GM18907 (cell line): ENCODE measurements around the gene ZNF385C.

ENCODE experiments used
- ATAC-seq: cut with Tn5 transposase; IDR thresholded peaks from one replicate; pipeline ENCODE4 v1.9.1; 2021; ENCODE audit warnings: mild to moderate bottlenecking, moderate library complexity; ENCODE audit not compliant: unreplicated experiment

Gene ZNF385C

DNA sequence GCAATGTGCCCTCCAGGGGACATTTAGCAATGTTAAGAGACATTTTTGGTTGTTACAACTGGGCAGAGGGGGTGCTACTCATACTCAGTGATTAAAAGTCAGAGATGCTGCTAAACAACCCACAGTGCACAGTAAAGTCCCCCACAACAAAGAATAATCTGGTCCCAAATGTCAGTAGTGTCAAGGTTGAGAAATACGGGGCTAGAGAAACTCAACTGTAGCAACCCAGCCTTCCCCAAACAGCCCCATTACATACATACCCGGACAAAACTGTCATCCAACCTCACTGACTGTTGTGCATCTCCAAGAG lies 101.5 kb downstream of the ZNF385C start:
- no peak for ATAC-seq

DNA sequence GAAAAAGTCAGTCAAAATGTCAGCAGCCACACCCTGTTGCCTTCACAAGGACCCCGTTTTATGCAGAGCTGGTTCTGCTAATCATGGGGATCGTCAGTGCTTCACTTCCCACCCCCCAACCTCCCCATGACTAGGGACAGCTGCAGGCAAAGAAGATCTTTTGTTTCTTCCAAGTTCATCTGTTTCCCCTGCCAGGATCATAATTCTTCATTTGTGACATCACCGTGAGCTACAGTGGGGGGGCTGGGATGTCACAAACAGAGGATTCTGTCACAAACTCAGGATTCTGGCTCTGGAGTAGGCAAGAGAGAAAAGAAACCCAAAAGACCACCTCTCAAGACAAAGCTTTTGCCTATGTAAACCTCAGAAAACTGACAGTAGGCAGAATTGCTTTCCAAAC lies 105.7 kb downstream of the ZNF385C start:
- ATAC-seq, result no peak

DNA sequence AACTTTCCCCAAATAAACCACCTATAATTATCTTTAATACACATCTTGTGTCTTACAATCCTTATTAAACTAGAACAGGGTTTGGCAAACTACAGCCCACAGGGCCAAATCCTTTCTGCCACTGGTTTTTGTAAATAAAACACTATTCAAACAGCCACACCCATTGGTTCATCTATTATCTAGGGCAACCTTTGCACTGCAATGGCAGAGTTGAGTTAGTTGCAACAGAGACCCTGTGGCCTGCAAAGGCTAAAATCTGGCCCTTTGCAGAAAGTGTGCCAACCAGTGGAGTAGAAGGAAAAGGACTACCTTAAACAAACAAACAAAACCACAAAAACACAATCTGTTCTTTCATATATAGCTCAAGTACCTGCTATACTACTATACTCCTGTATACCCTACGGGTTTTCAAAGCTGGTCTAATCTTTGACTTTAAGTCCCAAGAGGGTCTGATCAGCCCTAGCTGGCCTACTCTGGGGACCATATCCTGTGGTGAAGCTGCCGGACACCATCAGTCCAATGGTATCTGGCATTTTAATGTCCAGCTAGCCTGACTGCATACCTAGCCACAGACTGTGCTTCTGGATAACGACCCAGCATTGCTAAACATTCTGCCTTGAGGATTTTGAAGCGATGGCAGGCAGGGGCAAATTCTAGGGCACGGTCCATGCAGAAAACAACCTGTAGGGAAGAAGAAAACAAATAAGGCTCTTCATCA lies 108.4 kb downstream of the ZNF385C start:
- ATAC-seq, result no peak

DNA sequence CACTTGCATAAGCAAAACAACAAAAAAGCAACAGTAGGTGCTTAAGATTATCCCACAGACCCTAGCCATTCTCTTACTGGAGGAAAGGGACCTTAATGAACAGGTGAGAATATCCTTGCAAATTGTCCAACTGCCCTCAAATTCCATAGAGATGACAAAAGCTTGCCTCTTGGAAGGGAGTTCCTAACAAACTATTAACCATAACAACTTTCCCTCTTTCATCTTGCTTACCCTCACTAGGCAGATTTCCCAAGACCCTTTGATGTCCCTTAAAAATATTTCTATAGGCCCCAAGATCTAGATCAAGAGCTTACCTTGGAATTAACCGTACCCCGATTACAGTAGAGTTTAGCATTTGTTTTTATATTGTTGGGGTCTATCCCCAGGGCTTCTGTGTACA lies 109.9 kb downstream of the ZNF385C start:
- no peak for ATAC-seq

DNA sequence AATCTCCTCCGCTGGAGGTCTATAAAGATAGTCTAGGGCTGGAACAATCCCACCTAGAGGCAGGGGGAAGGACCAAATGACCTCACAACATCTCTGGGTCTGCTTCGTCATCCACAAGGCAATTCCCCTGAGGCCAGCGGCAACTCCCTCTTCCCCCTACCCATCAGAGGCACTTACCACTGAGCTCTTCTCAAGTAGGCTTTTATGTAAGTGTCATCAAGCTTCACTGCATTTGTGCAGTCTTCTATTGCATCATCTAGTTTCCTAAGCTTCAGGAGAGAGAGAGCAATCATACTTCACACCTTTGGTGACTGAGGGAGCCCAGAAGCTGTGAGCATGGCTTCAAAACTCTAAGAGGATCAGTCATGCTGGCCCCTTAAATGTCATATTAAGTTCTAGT lies 110.6 kb downstream of the ZNF385C start:
- ATAC-seq, result no peak

DNA sequence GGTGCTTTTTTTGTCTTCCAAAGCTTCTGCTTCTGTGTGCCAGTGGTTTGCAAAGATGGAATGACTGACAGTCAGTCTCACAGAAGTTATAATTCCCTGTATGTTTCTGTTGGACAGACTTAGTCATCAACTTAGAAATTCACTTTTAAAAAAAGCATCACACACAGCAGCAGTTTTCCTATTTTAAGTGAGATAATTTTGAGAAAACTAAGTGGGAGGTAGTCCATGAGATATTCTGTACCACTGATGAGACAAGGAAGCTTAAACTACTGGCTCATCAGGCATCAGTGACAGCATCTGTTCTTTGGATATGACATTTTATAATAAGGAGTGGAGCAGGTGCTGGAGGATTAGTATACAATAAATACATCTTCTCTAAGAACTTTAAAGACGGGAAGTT lies 111.6 kb downstream of the ZNF385C start:
- ATAC-seq, result no peak

DNA sequence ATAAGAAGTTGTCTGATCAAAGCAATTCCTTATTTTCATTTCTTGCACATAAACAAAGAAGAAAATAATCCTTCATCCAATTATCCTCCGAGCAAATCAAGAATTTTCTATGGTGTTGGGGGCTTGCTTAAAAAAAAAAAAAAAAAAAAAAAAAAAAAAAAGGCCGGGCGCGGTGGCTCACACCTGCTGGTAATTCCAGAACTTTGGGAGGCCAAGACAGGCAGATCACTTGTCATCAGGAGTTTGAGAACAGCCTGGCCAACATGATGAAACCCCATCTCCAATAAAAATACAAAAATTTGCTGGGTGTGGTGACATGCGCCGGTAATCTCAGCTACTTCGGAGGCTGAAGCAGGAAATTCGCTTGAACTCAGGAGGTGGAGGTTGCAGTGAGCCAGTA lies 112.4 kb downstream of the ZNF385C start:
- no peak for ATAC-seq

DNA sequence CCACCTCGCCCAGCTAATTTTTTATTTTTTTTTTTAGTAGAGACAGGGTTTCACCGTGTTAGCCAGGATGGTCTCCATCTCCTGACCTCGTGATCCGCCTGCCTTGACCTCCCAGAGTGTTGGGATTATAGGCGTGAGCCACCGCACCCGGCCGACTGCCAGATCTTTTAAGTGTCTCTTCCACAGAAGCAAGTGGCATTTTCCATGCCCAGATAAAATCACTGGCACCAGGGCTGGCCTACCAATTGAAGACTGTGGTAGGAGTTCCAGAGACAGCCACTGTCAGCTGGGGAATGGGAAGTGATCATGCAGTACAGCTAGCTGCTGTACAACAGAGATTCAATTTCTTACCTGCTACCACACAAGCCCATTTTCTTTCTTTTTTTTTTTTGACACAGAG lies 113.8 kb downstream of the ZNF385C start:
- no peak for ATAC-seq

DNA sequence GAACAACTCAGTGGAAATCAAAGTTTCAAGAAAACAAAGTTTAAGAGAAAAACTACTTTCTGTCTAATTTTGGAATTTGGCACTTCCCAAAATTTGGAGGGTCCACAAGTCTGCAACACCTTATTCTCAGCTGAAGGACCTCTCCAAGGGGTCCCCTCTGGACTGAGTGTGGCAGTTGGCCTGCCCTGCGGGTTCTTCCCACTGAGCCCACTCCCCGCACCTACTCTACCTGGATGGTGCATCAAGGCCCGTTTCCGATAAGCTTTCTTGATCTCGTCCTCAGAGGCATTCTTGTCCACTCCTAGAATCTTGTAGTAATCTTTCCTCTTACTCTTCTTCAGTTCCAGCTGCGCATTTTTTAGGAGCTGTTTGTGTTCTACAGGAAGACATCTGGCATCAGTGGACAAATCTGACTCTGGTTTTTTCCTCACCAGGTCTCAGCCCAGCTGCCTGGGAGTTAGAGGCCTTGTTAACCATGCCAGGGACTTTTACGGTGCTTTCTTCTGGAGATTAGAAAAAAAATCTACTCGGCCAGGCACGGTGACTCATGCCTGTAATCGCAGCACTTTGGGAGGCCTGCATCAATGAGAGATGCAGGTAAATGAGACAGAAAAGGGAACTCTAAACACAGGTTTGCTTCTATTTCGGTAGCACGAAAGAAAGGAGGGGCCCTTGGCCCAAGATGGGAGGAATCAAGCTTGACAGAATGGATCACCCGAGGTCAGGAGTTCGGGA lies 116.1 kb downstream of the ZNF385C start:
- ATAC-seq, result no peak

DNA sequence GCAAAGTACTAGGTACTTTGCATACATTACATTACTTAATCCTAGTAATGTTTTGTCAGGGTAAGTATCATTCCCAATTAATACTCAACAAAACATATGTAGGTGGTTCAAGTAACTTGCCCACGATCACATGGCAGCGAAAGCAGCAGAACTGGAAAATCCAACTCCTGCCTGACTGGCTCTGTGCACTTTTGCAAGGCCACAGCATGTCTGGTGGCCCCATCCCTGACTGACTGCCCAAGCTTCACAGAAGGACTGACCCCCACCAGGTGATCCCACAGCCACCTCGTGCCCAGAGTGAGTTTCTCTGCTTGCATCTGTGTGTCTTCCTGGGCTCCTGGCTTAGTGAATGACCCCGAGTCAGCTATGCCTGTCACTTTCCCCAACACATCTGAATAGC lies 120.3 kb downstream of the ZNF385C start:
- ATAC-seq, result no peak

DNA sequence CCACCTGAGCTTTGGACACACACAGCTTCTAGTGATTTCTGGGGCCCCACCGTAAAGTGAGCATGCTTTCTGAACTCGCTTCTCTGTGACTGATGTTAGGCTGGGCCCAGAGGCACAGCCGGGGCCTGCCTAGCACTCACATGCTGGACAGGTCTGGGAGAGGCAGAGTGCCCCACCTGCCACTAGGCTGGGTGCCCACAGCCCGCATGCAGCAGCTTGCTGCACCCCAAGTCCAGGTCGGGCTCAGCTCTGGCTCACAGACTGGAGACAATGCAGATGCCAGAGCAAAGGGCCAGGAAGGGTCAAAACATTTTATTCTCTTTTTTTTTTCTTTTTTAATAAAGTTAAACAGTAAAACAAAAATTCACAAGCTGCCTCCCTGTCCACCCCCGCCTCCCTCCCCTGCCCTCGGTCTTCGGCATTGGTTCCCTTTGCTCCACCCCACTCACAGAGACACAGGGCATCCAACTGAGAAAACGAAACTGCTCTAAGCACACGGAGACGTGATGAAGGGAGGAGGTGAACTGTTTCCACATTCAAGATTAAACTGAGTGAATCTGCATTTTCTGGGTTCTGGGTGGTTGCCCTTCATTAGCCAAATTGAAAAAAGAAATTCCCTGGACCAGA lies 122.0 kb downstream of the ZNF385C start:
- ATAC-seq, result no peak
